Transverse colon (tissue), 4 donors: ENCODE measurements around the gene STT3A.

Experiments
- EP300 ChIP-seq: sonication (generic); formaldehyde crosslinking; IDR thresholded peaks from one replicate; pipeline ENCODE4 v1.6.1; 2017; ENCODE audit warnings: antibody characterized with exemption, low read depth
- POLR2A ChIP-seq: fragments of 450-650 bp; IDR thresholded peaks from one replicate; pipeline ENCODE4 v1.6.1; 2016; ENCODE audit warnings: antibody characterized with exemption, mild to moderate bottlenecking, moderate library complexity
- POLR2AphosphoS5 ChIP-seq, 3 donors: sonication (generic); formaldehyde crosslinking; IDR thresholded peaks; one replicate each; pipeline ENCODE4 v1.6.1; 2016; ENCODE audit warnings: antibody characterized with exemption in 3 of 3
- TF ChIP-seq, protein P1 (sequence below), 5 experiments: fragments of 200-600 bp in 3 of 5; fragments of 450-650 bp in 2 of 5; sonication (generic) in 3 of 5; IDR thresholded peaks; 1 replicate in 2 of 5; 2 replicates in 3 of 5; pipeline ENCODE4 v1.5.1; 2016 to 2017; ENCODE audit warnings: antibody characterized with exemption in 5 of 5, inconsistent platforms in 3 of 5, mild to moderate bottlenecking in 2 of 5, moderate library complexity in 1 of 5

GRCh38 chr11:125553357-125553756 lies 39.3 kb upstream of the STT3A start:
- TF ChIP-seq, protein P1, sequence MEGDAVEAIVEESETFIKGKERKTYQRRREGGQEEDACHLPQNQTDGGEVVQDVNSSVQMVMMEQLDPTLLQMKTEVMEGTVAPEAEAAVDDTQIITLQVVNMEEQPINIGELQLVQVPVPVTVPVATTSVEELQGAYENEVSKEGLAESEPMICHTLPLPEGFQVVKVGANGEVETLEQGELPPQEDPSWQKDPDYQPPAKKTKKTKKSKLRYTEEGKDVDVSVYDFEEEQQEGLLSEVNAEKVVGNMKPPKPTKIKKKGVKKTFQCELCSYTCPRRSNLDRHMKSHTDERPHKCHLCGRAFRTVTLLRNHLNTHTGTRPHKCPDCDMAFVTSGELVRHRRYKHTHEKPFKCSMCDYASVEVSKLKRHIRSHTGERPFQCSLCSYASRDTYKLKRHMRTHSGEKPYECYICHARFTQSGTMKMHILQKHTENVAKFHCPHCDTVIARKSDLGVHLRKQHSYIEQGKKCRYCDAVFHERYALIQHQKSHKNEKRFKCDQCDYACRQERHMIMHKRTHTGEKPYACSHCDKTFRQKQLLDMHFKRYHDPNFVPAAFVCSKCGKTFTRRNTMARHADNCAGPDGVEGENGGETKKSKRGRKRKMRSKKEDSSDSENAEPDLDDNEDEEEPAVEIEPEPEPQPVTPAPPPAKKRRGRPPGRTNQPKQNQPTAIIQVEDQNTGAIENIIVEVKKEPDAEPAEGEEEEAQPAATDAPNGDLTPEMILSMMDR (IDR thresholded peaks at IDR 0.05), result no peak
- TF ChIP-seq POLR2A (no peak), POLR2AphosphoS5 (IDR thresholded peaks at IDR 0.05) (no peak), EP300 (no peak)
